ENCODE measurements around the gene GDF2.

DNA sequence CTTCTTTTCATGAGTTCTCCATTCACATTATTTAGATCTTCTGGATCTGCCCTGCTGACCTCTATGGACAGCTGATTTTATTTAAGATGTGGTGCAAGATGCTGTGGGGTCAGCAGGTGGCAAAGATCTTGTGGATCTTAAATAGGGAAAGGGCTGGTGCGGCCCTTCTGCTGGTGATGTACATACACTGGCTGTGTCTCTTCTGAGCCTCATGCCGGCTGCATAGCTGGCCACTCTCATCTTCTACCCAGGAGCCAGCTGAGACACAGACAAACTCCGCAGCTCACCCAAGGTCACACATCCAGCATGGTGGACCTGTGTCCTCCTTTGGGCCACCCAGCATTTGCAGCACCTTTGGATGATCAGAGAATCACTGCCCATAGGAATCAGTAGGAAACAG is 35.7 kb downstream of the GDF2 start:
- TF ChIP-seq EZH2 (IDR thresholded peaks at IDR 0.05) (no peak), POLR2AphosphoS5 (IDR thresholded peaks at IDR 0.05; ENCODE audit: borderline replicate concordance, low read depth, low read length) (no peak), FOXP2 (optimal IDR thresholded peaks at IDR 0.05; ENCODE audit: control extremely low read depth, extremely low read length, insufficient read depth) (no peak)
